ENCODE data around the gene NCOA3.
"Not testable (repeated sequence)": the region's sequence is repeated elsewhere in the genome, so short reads cannot be mapped to it uniquely, and the experiment has no call there.

NCOA3 gene

DNA sequence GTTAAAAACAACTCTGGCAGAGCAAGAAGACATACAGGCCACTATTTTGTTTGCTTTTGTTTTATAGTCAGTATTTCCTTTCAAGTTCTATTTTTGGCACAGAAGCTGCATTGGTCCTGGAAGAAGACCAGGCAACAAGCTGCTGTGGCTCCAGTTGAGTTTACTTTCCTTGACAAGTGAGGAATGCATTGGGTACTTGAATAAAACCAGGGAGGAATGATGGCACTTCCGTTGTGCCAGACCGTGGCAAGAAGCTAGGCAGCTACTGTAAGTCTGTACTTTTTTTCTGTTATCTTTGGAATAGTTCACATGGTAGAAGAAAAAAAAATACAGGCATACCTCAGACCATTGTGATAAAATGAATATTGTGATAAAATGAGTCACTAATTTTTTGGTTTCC lies 66.3 kb downstream of the NCOA3 start:
- no peak for DNase-seq
- TF ChIP-seq GATA1 (IDR thresholded peaks at IDR 0.05; ENCODE audit: low read depth, low read length), result no peak
- no peak for TF ChIP-seq POLR2A (IDR thresholded peaks at IDR 0.05; ENCODE audit: low read length)

DNA sequence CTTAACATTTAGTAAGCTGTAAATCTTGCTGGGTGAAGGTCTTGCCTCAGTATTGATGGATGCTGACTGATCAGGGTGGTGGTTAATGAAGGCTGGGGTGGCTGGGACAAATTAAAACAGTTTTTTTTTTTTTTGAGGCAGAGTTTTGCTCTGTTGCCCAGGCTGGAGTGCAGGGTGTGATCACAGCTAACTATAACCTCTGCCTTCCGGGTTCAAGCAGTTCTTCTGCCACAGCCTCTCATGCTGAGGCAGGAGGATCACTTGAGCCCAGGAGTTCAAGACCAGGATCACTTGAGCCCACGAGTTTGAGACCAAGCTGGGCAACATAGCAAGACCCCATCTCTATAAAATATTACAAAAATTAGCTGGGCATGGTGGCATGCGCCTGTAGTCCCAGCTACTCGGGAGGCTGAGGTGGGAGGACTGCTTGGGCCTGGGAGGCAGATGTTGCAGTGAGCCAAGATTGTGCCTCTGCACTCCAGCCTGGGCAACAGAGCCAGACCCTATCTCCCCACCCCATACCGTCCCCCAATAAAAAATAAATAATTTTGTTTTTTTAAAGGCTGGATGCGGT lies 67.2 kb downstream of the NCOA3 start:
- no peak for DNase-seq

DNA sequence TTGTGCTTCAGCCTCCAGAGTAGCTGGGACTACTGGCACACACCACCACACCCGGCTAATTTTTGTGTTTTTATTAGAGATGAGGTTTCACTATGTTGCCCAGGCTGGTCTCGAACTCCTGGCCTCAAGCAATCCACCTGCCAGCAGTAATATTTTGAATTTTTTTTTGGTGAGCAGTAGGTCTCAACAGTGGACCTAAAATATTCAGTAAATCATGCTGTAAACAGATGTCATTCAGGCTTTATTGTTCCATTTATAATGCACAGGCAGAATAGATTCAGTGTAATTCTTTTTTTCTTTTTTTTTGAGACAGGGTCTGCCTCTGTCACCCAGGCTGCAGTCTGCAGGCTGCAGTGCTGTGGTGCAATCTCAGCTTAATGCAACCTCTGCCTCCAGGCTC lies 69.7 kb downstream of the NCOA3 start:
- TF ChIP-seq GATA1 (IDR thresholded peaks at IDR 0.05; ENCODE audit: low read depth, low read length) (no peak), POLR2A (IDR thresholded peaks at IDR 0.05; ENCODE audit: low read length) (no peak)
- no peak for DNase-seq

More for the DNA sequence above, 67.2 kb downstream of the NCOA3 start:
- no peak for TF ChIP-seq POLR2A (IDR thresholded peaks at IDR 0.05; ENCODE audit: low read length)
- no peak for TF ChIP-seq GATA1 (IDR thresholded peaks at IDR 0.05; ENCODE audit: low read depth, low read length)

DNA sequence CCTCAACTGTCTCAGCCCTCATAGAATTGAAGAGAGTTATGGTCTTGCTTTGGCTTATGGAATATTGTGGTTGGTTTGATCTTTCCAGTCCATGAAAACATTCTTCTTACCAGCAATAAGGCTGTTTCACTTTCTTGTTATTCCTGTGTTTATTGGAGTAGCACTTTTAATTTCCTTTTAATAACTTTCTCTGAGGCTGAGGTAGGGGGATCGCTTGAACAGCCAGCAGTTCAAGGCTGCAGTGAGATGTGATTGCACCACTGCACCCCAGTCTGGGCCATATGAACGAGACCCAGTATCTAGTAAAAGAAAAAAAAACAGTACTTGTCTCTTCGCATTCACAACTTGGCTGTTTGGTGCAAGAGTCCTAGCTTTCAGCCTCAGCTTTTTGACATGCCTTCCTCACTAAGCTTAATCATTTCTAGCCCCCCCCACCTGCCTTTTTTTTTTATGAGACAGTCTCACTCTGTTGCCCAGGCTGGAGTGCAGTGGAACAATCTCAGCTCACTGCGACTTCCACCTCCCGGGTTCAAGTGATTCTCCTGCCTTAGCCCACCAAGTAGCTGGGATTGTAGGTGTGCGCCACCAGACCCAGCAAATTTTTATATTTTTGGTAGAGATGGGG lies 70.5 kb downstream of the NCOA3 start:
- no peak for DNase-seq
- no peak for TF ChIP-seq POLR2A (IDR thresholded peaks at IDR 0.05; ENCODE audit: low read length)
- TF ChIP-seq GATA1 (IDR thresholded peaks at IDR 0.05; ENCODE audit: low read depth, low read length), result no peak

DNA sequence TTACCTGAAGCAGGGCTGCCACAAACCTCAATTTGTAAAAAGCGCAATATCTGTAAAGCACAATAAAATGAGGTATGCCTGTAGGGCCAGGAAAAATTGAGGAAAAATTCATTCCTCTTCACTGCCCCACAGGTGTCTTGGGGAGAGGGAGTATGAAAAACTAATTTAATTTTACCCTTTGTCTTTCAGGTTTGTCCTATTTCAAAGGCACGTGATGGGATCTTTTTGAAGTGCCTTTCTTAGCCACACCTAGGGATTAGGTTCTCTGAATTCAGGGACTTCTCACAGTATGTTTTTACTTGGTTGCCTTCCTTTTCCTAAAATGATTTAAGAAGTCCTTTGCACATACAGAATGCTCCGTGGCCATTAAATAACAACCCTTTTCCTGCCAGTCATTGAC lies 71.9 kb downstream of the NCOA3 start:
- DNase-seq, result no peak
- TF ChIP-seq POLR2A (IDR thresholded peaks at IDR 0.05; ENCODE audit: low read length) (no peak), GATA1 (IDR thresholded peaks at IDR 0.05; ENCODE audit: low read depth, low read length) (no peak)

DNA sequence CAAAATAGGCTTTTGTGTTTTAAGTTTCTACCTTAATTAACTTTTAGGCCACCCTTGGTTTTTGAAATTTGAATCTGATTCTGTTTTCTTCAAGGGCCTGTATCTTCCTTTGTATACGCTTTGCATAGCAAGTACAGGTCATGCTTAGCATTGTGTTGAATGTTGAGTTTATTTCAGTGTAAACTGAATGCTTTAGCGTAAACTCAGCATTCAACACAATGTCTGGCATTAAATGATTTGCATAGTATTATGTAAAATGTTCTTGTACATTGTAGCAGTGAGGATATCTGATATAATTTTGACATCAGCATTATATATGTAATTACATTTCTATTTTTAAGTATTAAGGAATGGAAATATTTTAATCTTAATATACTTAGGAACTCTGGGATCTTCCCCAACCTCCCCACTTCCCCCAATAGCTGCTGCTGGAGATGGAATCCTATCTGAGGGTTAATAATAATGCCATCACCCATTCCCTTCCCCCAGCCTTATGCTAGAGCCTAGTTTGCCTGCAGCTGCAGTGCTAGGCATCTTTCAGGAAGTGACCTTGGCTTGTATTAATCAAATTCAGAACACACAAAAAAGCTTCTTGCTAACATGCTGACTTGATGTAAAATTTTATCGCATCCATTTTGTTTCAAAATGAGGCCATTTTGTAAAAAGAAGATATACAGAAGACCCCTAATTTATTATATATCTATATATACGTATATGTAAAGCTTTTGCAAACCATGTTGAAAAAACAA lies 73.1 kb downstream of the NCOA3 start:
- TF ChIP-seq GATA1 (IDR thresholded peaks at IDR 0.05; ENCODE audit: low read depth, low read length) (no peak), POLR2A (IDR thresholded peaks at IDR 0.05; ENCODE audit: low read length) (no peak)
- no peak for DNase-seq

DNA sequence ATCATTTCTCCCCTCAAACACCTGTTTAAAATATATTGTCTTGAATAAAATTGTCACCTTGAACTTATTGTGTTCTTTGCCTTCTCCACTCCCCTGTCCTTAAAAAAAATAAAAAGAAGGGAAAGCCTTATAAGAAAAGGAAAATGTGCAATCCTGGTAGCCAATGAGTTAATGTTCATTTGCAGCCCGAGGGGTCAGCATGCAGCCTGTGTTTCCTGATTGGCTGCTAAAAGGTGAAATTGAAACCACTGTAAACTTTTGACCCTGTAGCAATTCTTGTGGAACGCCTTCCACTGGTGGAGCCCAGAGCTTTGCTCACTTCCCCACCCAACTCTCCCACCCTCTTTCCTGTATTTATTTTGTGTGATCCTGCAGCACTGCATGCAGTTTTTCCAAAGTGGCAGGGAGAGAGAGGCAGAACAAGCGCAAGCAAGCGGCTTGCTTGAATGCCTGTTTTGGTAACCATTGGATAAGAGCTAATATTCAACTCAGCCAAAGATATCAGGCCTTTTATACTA lies 74.9 kb downstream of the NCOA3 start:
- TF ChIP-seq POLR2A (IDR thresholded peaks at IDR 0.05; ENCODE audit: low read length) (no peak), GATA1 (IDR thresholded peaks at IDR 0.05; ENCODE audit: low read depth, low read length) (no peak)
- DNase-seq, result peak; percentile 28 to 31

DNA sequence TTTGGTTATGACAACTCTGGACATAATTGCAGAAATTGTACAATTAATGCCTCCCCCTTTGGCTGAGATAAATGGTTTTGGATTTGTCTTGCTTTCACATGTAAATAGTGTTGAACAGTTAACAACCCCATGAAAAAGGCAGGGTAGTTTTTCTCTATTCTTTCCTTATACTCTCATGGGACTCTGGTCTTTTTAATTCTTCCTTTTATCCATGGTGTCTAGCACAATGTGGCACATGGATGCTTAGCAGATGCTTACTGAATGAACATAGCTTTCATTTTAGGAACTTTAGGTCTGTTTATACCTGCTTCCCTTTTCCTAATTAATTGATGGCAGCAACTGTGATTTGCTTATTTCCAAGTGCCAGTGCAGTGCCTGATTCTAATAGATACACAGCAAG lies 75.6 kb downstream of the NCOA3 start:
- no peak for DNase-seq
- TF ChIP-seq GATA1 (IDR thresholded peaks at IDR 0.05; ENCODE audit: low read depth, low read length), result no peak
- TF ChIP-seq POLR2A (IDR thresholded peaks at IDR 0.05; ENCODE audit: low read length), result no peak

DNA sequence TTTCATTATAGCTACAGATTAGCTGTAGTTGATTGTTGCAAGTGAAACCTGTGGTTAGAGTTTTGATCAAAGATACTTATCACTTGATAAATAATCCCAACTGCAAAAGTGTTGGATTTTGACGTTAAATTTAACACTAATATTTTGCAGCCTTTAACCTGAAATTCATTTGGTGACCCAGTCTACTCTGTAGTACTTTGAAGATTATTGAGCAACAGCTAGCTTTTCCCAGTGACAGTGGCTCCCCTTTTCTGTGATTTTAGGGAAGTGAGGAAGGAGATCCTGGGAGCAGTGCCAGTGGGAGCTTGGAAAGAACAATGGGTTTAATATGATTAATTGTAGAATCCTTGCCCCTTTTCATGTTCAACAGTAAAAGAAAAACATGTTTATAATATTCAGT lies 76.9 kb downstream of the NCOA3 start:
- no peak for DNase-seq
- no peak for TF ChIP-seq POLR2A (IDR thresholded peaks at IDR 0.05; ENCODE audit: low read length)

DNA sequence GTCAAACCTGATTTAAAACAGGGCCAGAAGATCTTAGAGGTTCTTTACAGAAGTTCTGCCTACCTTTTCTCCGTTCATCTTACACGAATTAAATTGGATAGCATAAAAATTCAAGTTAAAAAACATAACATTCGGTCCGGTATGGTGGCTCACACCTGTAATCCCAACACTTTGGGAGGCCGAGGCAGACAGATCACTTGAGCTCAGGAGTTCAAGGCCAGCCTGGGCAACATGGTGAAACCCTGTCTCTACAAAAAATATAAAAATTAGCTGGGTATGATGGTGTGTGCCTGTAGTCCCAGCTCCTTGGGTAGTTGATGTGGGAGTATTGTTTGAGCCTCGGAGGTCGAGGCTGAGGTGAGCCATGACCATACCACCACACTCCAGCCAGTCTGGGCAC lies 79.0 kb downstream of the NCOA3 start:
- DNase-seq, result not testable (repeated sequence)

DNA sequence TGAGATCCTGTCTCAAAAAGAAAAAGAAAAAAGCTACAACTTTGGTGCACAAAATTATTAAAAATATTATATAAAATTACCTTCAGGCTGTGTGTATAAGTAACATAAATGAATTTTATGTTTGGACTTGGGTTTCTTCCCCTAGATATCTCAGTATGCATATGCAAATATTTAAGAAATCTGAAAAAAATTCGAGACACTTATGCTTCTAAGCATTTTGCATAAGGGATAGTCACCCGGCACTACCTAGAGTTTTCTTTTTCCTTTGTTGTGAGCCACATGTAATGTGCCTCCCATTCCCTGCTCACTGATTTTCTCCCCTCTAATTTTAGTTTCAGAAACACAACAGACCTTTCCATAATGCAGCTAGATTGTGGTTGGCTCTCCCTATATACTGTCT lies 79.4 kb downstream of the NCOA3 start:
- no peak for DNase-seq
- TF ChIP-seq POLR2A (IDR thresholded peaks at IDR 0.05; ENCODE audit: low read length) (no peak), GATA1 (IDR thresholded peaks at IDR 0.05; ENCODE audit: low read depth, low read length) (no peak)

DNA sequence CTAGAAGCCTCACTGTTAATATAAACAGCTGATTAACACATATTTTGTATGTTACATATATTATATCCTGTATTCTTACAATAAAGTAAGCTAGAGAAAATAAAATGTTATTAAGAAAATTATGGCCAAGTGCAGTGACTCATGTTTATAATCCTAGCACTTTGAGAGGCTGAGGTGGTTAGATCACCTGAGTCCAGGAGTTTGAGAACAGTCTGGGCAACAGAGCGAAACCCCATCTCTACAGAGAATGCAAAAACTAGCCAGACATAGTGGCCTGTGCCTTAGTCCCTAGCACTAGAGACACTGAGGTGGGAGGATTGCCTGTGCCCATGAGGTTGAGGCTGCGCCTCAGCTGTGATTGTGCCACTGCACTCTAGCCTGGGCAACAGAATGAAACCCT lies 81.9 kb downstream of the NCOA3 start:
- no peak for DNase-seq
- TF ChIP-seq POLR2A (IDR thresholded peaks at IDR 0.05; ENCODE audit: low read length) (no peak), GATA1 (IDR thresholded peaks at IDR 0.05; ENCODE audit: low read depth, low read length) (no peak)

DNA sequence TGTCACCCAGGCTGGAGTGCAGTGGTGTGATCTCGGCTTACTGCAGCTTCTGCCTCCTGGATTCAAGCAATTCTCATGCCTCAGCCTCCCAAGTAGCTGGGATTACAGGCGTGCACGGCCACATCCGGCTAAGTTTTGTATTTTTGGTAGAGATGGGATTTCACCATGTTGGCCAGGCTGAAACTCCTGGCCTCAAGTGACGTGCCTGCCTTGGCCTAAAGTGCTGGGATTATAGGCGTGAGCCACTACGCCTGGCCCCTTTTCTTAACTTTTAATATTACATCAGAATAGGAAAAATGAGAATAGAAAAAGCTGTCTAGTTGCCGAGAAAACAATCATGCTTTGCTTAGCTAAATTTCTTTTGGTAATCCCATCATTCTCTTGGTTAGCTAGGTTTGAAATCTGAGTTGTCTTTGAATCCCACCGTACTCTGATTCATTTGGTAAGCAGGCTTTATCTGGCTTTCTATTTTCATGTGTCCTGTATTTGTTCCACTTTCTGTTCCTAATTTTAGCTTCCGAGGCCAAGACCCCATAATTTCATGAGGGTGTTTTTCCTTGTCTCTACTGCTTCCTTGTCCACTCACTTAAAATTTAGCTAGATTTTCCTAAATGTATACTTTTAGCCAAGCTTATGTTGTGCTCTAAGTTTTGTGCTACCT lies 83.5 kb downstream of the NCOA3 start:
- DNase-seq, result no peak
- TF ChIP-seq POLR2A (IDR thresholded peaks at IDR 0.05; ENCODE audit: low read length), result no peak

DNA sequence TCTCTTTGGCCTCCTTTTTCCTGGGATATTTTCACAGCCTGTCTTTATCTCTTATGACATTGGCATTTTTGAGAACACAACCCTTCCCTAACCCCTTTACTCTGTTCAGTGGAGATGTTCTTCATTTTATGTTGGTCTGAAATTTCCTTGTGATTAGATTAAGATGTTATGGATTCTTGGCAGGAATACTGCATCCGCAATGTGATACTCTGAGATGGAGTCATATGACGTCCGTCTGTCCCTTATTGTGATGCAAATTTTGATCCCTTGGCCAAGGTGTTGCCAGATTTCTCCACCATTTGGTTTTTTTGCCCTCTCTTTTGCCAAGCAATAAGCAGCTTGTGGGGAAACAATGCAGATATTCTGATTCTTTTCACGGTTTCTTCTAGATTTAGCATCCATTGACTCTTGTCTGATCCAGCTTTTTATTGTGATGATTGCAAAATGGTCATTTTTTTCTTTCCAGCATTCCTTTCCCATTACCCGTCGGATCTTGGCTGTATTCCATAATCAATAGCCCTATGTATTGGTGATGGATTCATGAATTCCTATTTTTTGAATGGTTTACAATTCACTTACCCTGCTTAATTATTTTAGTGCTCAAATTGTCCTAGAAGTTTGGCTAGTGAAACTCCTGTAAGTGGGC lies 85.1 kb downstream of the NCOA3 start:
- DNase-seq, result no peak
- TF ChIP-seq POLR2A (IDR thresholded peaks at IDR 0.05; ENCODE audit: low read length), result no peak
- no peak for TF ChIP-seq GATA1 (IDR thresholded peaks at IDR 0.05; ENCODE audit: low read depth, low read length)
